Prostate gland (tissue), 2 donors: ENCODE data around the gene NRG4. TPM values are rescaled to one million over a fixed set of nuclear protein-coding genes. Genes with fewer than 3 reads are reported as not detected.
"Not testable (repeated sequence)": the region's sequence is repeated elsewhere in the genome, so short reads cannot be mapped to it uniquely, and the experiment has no call there.

Source experiments
- DNase-seq: peaks from one replicate; pipeline ENCODE4 v3.0.0-alpha.2; 2019; ENCODE audit warnings: low spot score
- H3K27ac ChIP-seq, 2 donors: fragments of 200-600 bp; sonication (generic); 2 replicates each; pipeline ENCODE4 v1.5.1; 2017 to 2019
- H3K27me3 ChIP-seq: fragments of 200-600 bp; sonication (generic); replicated peaks from 2 replicates; pipeline ENCODE4 v1.5.1; 2019; ENCODE audit not compliant: insufficient read depth
- H3K36me3 ChIP-seq, 2 donors: fragments of 200-600 bp; sonication (generic); 1 replicate in 1 of 2; 2 replicates in 1 of 2; pipeline versions ENCODE4 v1.5.1 to v1.8.1; 2017 to 2019
- H3K4me1 ChIP-seq: fragments of 200-600 bp; sonication (generic); replicated peaks from 2 replicates; pipeline ENCODE4 v1.5.1; 2019
- H3K4me3 ChIP-seq, 2 donors: fragments of 200-600 bp; sonication (generic); 2 replicates each; pipeline ENCODE4 v1.5.1; 2017 to 2019
- H3K9me3 ChIP-seq: fragments of 200-600 bp; sonication (generic); 2 replicates; pipeline ENCODE4 v1.5.1; 2017
- CTCF ChIP-seq, 4 experiments: fragments of 200-600 bp in 2 of 4; fragments of 450-650 bp in 2 of 4; sonication (generic) in 2 of 4; IDR thresholded peaks; 1 replicate in 3 of 4; 2 replicates in 1 of 4; pipeline ENCODE4 v1.5.1; 2016 to 2019; ENCODE audit warnings: antibody characterized with exemption in 4 of 4, mild to moderate bottlenecking in 2 of 4, moderate library complexity in 2 of 4
- POLR2A ChIP-seq: fragments of 450-650 bp; IDR thresholded peaks from one replicate; pipeline ENCODE4 v1.6.1; 2016; ENCODE audit warnings: antibody characterized with exemption, mild to moderate bottlenecking
- POLR2AphosphoS5 ChIP-seq: sonication (generic); formaldehyde crosslinking; IDR thresholded peaks from one replicate; pipeline ENCODE4 v1.6.1; 2017; ENCODE audit warnings: antibody characterized with exemption
- WGBS: methylation state at CpG from one replicate; pipeline ENCODE4 v1.1.5; 2018; 5-methylcytosine and 5-hydroxymethylcytosine counted together
- intact Hi-C: fragments of 100-400 bp; cut with DNase I; formaldehyde crosslinking; loops from one replicate; pipeline ENCODE4 v1.14.2; 2022
- total RNA-seq, 2 donors: library from RNA; depleted of rRNA; stranded (reverse); fragments of >200 nt; gene quantifications; one replicate each; pipeline ENCODE4 v1.1.0, GENCODE V29; 2016

The NRG4 gene
- total RNA-seq, 2 donors from 2014 or later: 3.5 to 94.6 TPM

- Histone ChIP-seq H3K4me1 (no peaks in the 10 kb centered on the region), H3K27me3 (no peaks in the 10 kb centered on the region), H3K9me3 (no peaks in the 10 kb centered on the region), H3K27ac (no peak overlapping the region), H3K4me3 (no peak overlapping the region), H3K36me3 (no peaks in the 10 kb centered on the region)
- no peak for DNase-seq
- TF ChIP-seq CTCF (IDR thresholded peaks at IDR 0.05) (no peak), POLR2AphosphoS5 (no peak), POLR2A (no peak)
- intact Hi-C loops: no loop called here
Observed at GRCh38 chr15:75992897-75993296, 19.3 kb downstream of the NRG4 start.

- Histone ChIP-seq H3K27me3 (no peaks in the 10 kb centered on the region), H3K9me3 (no peaks in the 10 kb centered on the region), H3K27ac (no peak overlapping the region), H3K4me1 (no peaks in the 10 kb centered on the region), H3K36me3 (no peaks in the 10 kb centered on the region), H3K4me3 (no peak overlapping the region)
- 82% methylated on average over 7 of the region's 7 CpGs for WGBS
- TF ChIP-seq POLR2AphosphoS5 (no peak), POLR2A (no peak)
- DNase-seq: no peak
- intact Hi-C loops: no loop called here
Observed at GRCh38 chr15:75989875-75990274, 22.3 kb downstream of the NRG4 start.

- Histone ChIP-seq H3K9me3 (no peaks in the 10 kb centered on the region), H3K27me3 (no peaks in the 10 kb centered on the region), H3K36me3 (no peaks in the 10 kb centered on the region), H3K4me1 (no peaks in the 10 kb centered on the region), H3K27ac (no peak overlapping the region), H3K4me3 (no peak overlapping the region)
- intact Hi-C loops: no loop called here
- DNase-seq: no peak
- TF ChIP-seq POLR2AphosphoS5 (no peak), CTCF (IDR thresholded peaks at IDR 0.05) (no peak), POLR2A (no peak)
- whole genome bisulfite sequencing: 79% methylated on average over 2 of the region's 2 CpGs
Observed at GRCh38 chr15:75989045-75989444, 23.2 kb downstream of the NRG4 start.

GRCh38 chr15:75985971-75986370 lies 26.3 kb downstream of the NRG4 start:
- TF ChIP-seq POLR2AphosphoS5 (no peak), POLR2A (no peak), CTCF (IDR thresholded peaks at IDR 0.05) (no peak)
- intact Hi-C loops: no loop called here
- Histone ChIP-seq H3K9me3 (no peaks in the 10 kb centered on the region), H3K36me3 (no peaks in the 10 kb centered on the region), H3K27me3 (no peaks in the 10 kb centered on the region), H3K27ac (no peak overlapping the region), H3K4me3 (no peak overlapping the region), H3K4me1 (no peaks in the 10 kb centered on the region)
- WGBS: 62% methylated on average over 1 of the region's 1 CpG
- DNase-seq: no peak

GRCh38 chr15:75984706-75985105 lies 27.5 kb downstream of the NRG4 start:
- intact Hi-C loops, H3K4me3 ChIP-seq, H3K36me3 ChIP-seq, DNase-seq, H3K27ac ChIP-seq, H3K4me1 ChIP-seq, H3K9me3 ChIP-seq, H3K27me3 ChIP-seq: not testable (repeated sequence)
- WGBS: 91% methylated on average over 3 of the region's 3 CpGs

GRCh38 chr15:75982468-75982867 lies 29.8 kb downstream of the NRG4 start:
- no peak overlapping the region for H3K4me3 ChIP-seq
- peak overlapping the region in 1 of 2 donors; percentile 6 for H3K27ac ChIP-seq
- intact Hi-C loops: no loop called here
- no peaks in the 10 kb centered on the region for H3K36me3 ChIP-seq
- TF ChIP-seq POLR2AphosphoS5 (no peak), CTCF (IDR thresholded peaks at IDR 0.05) (no peak), POLR2A (no peak)
- no peaks in the 10 kb centered on the region for H3K9me3 ChIP-seq
- no peaks in the 10 kb centered on the region for H3K27me3 ChIP-seq
- WGBS: 56% methylated on average over 2 of the region's 2 CpGs
- H3K4me1 ChIP-seq: no peaks in the 10 kb centered on the region
- no peak for DNase-seq
